ENCODE measurements around the gene LSMEM2. TPM values are rescaled to one million over a fixed set of nuclear protein-coding genes. Genes with fewer than 3 reads are reported as not detected.

Gene LSMEM2
- total RNA-seq, 1 experiment from 2014 or later: 0.57 TPM

GRCh38 chr3:50321336-50322114, 42.6 kb downstream of the LSMEM2 start (continued):
- TF ChIP-seq CREB1 (CRISPR knock-in tag; IDR thresholded peaks at IDR 0.05) (0 out of 2 replicates have a peak, but pooled peaks have one; percentile 36), RELA (CRISPR knock-in tag; IDR thresholded peaks at IDR 0.05; ENCODE audit: borderline replicate concordance) (no peak), PRDM15 (CRISPR knock-in tag; IDR thresholded peaks at IDR 0.05) (peak; percentile 39; the same call in 1 of the 2 replicates), ELF4 (CRISPR knock-in tag; IDR thresholded peaks at IDR 0.05; ENCODE audit: low read depth) (no peak)
- TF ChIP-seq, protein P1, sequence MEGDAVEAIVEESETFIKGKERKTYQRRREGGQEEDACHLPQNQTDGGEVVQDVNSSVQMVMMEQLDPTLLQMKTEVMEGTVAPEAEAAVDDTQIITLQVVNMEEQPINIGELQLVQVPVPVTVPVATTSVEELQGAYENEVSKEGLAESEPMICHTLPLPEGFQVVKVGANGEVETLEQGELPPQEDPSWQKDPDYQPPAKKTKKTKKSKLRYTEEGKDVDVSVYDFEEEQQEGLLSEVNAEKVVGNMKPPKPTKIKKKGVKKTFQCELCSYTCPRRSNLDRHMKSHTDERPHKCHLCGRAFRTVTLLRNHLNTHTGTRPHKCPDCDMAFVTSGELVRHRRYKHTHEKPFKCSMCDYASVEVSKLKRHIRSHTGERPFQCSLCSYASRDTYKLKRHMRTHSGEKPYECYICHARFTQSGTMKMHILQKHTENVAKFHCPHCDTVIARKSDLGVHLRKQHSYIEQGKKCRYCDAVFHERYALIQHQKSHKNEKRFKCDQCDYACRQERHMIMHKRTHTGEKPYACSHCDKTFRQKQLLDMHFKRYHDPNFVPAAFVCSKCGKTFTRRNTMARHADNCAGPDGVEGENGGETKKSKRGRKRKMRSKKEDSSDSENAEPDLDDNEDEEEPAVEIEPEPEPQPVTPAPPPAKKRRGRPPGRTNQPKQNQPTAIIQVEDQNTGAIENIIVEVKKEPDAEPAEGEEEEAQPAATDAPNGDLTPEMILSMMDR (IDR thresholded peaks at IDR 0.05): peak; percentile 56; the same call in 1 of the 2 replicates
- TF ChIP-seq, protein P2, sequence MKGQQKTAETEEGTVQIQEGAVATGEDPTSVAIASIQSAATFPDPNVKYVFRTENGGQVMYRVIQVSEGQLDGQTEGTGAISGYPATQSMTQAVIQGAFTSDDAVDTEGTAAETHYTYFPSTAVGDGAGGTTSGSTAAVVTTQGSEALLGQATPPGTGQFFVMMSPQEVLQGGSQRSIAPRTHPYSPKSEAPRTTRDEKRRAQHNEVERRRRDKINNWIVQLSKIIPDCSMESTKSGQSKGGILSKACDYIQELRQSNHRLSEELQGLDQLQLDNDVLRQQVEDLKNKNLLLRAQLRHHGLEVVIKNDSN (CRISPR knock-in tag; IDR thresholded peaks at IDR 0.05): no peak
- TF ChIP-seq, protein P3, sequence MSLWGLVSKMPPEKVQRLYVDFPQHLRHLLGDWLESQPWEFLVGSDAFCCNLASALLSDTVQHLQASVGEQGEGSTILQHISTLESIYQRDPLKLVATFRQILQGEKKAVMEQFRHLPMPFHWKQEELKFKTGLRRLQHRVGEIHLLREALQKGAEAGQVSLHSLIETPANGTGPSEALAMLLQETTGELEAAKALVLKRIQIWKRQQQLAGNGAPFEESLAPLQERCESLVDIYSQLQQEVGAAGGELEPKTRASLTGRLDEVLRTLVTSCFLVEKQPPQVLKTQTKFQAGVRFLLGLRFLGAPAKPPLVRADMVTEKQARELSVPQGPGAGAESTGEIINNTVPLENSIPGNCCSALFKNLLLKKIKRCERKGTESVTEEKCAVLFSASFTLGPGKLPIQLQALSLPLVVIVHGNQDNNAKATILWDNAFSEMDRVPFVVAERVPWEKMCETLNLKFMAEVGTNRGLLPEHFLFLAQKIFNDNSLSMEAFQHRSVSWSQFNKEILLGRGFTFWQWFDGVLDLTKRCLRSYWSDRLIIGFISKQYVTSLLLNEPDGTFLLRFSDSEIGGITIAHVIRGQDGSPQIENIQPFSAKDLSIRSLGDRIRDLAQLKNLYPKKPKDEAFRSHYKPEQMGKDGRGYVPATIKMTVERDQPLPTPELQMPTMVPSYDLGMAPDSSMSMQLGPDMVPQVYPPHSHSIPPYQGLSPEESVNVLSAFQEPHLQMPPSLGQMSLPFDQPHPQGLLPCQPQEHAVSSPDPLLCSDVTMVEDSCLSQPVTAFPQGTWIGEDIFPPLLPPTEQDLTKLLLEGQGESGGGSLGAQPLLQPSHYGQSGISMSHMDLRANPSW (CRISPR knock-in tag; conservative IDR thresholded peaks at IDR 0.05; ENCODE audit: low read depth): no peak

DNA sequence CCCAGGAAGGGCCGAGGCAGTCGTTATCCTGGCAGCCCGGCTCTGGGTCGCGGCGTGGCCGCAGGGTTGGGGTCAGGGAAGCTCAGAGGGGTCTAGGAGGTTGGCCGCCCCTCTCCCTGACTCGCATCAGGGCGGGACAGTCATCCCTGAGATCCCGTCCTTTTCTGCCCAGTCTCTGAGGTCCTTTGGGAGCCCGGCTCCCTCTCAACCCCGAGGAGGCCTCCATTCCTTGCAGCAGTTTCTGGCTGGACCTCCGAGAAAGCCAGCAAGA, 43.2 kb downstream of the LSMEM2 start:
- ATAC-seq (no peak), DNase-seq (ENCODE audit: low spot score) (no peak)
- peak; percentile 56; the same call in 1 of the 2 replicates for TF ChIP-seq KAT7 (CRISPR knock-in tag; IDR thresholded peaks at IDR 0.05; ENCODE audit: borderline replicate concordance)
- TF ChIP-seq CBFB (CRISPR knock-in tag; IDR thresholded peaks at IDR 0.05; ENCODE audit: low read depth): 0 out of 2 replicates have a peak, but pooled peaks have one; percentile 20
- TF ChIP-seq, protein P2 (CRISPR knock-in tag; IDR thresholded peaks at IDR 0.05): no peak
- TF ChIP-seq ZNF121 (CRISPR knock-in tag; IDR thresholded peaks at IDR 0.05): 0 out of 2 replicates have a peak, but pooled peaks have one; percentile 2
- no peak for TF ChIP-seq TEAD1 (CRISPR knock-in tag; IDR thresholded peaks at IDR 0.05)
- TF ChIP-seq OVOL2 (CRISPR knock-in tag; IDR thresholded peaks at IDR 0.05; ENCODE audit: borderline replicate concordance): no peak
- CTCF ChIA-PET: interaction anchor here (0.9 to 5.5 kb wide), 21 partner anchors 15 to 247 kb away, joined by 3 to 95 read pairs (median 5); partner anchors contain the start of genes CYB561D2, HEMK1, HYAL1 and HYAL3
- peaks cover 30% of the 10 kb centered on the region for H3K36me3 Mint-ChIP-seq
- H3K27ac Mint-ChIP-seq: no peak overlapping the region
- H3K4me1 Mint-ChIP-seq: peaks cover 42% of the 10 kb centered on the region
- no peaks in the 10 kb centered on the region for H3K27me3 Mint-ChIP-seq (ENCODE audit: low read depth)
- peak overlapping the region; percentile 88 for H3K4me3 Mint-ChIP-seq
- H3K9me3 Mint-ChIP-seq: no peaks in the 10 kb centered on the region
- POLR2A ChIA-PET: interaction anchor here (1.0 to 2.0 kb wide), 3 partner anchors 15 to 55 kb away, joined by 5 to 8 read pairs (median 5); partner anchors contain the start of genes HYAL3 and NAA80

Data from WTC11 (cell line).